Lower leg skin (tissue), 4 donors: Measurements from ENCODE around the gene NCAM2. TPM values are rescaled to one million over a fixed set of nuclear protein-coding genes. Genes with fewer than 3 reads are reported as not detected.
A peak's percentile ranks its signal among the peaks of the same experiment; 100 is the strongest.

Experiments
- DNase-seq, 2 donors: peaks; one replicate each; pipeline ENCODE4 v3.0.0-alpha.2; 2019; ENCODE audit warnings: low spot score in 2 of 2
- H3K4me3 ChIP-seq: fragments of 200-600 bp; sonication (generic); 2 replicates; pipeline ENCODE4 v1.5.1; 2017; ENCODE audit warnings: mild to moderate bottlenecking, low read depth; ENCODE audit not compliant: poor library complexity, severe bottlenecking
- POLR2A ChIP-seq, 2 donors: fragments of 450-650 bp; IDR thresholded peaks; one replicate each; pipeline ENCODE4 v1.6.1; 2016 to 2017; ENCODE audit warnings: antibody characterized with exemption in 2 of 2, mild to moderate bottlenecking in 1 of 2, moderate library complexity in 1 of 2
- WGBS, 2 donors: methylation state at CpG; one replicate each; pipeline ENCODE4 v1.1.5; 2018; 5-methylcytosine and 5-hydroxymethylcytosine counted together
- intact Hi-C: fragments of 100-400 bp; cut with DNase I; formaldehyde crosslinking; loops from one replicate; pipeline ENCODE4 v1.15.0; 2023; ENCODE audit warnings: low total_unique reads
- total RNA-seq, 4 donors: library from RNA; depleted of rRNA; stranded (reverse); fragments of >200 nt; gene quantifications; one replicate each; pipeline ENCODE4 v1.1.0, GENCODE V29; 2016
- TF ChIP-seq, protein P1 (sequence below), 3 donors: fragments of 450-650 bp; IDR thresholded peaks; one replicate each; pipeline ENCODE4 v1.5.1; 2016; ENCODE audit warnings: antibody characterized with exemption in 3 of 3, mild to moderate bottlenecking in 3 of 3, moderate library complexity in 2 of 3

NCAM2 gene
- total RNA-seq, 4 donors from 2014 or later, result 0.61 to 3.2 (median 0.91) TPM

- 74 to 75% methylated on average over 7 of the region's 7 CpGs for WGBS, 2 donors
- no peak overlapping the region for H3K4me3 ChIP-seq
- intact Hi-C loops, result no loop called here
- no peak for TF ChIP-seq POLR2A (IDR thresholded peaks at IDR 0.05)
- TF ChIP-seq, protein P1, sequence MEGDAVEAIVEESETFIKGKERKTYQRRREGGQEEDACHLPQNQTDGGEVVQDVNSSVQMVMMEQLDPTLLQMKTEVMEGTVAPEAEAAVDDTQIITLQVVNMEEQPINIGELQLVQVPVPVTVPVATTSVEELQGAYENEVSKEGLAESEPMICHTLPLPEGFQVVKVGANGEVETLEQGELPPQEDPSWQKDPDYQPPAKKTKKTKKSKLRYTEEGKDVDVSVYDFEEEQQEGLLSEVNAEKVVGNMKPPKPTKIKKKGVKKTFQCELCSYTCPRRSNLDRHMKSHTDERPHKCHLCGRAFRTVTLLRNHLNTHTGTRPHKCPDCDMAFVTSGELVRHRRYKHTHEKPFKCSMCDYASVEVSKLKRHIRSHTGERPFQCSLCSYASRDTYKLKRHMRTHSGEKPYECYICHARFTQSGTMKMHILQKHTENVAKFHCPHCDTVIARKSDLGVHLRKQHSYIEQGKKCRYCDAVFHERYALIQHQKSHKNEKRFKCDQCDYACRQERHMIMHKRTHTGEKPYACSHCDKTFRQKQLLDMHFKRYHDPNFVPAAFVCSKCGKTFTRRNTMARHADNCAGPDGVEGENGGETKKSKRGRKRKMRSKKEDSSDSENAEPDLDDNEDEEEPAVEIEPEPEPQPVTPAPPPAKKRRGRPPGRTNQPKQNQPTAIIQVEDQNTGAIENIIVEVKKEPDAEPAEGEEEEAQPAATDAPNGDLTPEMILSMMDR (IDR thresholded peaks at IDR 0.05), result no peak
- DNase-seq, result peak in 1 of 2 donors; percentile 49
These were observed 181.6 kb downstream of the NCAM2 start for GRCh38 chr21:21179619-21180298.

GRCh38 chr21:21182401-21183010, 184.3 kb downstream of the NCAM2 start:
- TF ChIP-seq, protein P1 (IDR thresholded peaks at IDR 0.05), result no peak
- no peak for TF ChIP-seq POLR2A (IDR thresholded peaks at IDR 0.05)
- DNase-seq, result no peak
- no peak overlapping the region for H3K4me3 ChIP-seq
- 38 to 52% methylated on average over 3 of the region's 3 CpGs for WGBS, 2 donors
- intact Hi-C loops, result no loop called here

GRCh38 chr21:21183092-21183491, 184.9 kb downstream of the NCAM2 start:
- DNase-seq, result no peak
- intact Hi-C loops, result no loop called here
- 82 to 87% methylated on average over 3 of the region's 3 CpGs for WGBS, 2 donors
- no peak overlapping the region for H3K4me3 ChIP-seq
- TF ChIP-seq, protein P1 (IDR thresholded peaks at IDR 0.05), result no peak
- no peak for TF ChIP-seq POLR2A (IDR thresholded peaks at IDR 0.05)

GRCh38 chr21:21184771-21185528, 186.7 kb downstream of the NCAM2 start:
- TF ChIP-seq POLR2A (IDR thresholded peaks at IDR 0.05), result no peak
- TF ChIP-seq, protein P1 (IDR thresholded peaks at IDR 0.05), result no peak
- WGBS, 2 donors, result 81 to 90% methylated on average over 4 of the region's 4 CpGs
- no peak overlapping the region for H3K4me3 ChIP-seq
- no peak for DNase-seq
- intact Hi-C loops, result no loop called here

DNA sequence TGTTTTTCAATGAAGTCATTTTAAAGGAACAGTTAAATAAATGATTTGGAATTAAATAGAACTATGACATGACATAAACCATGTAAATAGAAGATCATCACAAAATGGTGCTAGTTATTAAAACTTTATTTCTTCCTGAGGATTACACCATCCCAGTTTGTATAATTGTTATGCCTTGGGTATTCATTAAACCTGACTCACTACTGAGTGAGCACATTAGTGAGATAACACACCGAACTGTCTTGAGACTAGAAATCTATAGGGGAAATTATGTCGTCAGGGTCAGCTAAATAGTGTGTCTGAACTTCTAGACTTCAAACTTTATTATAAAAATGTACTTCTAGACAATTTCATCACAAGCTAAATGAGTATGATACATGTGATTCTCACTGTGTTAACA, 189.4 kb downstream of the NCAM2 start:
- DNase-seq, result no peak
- intact Hi-C loops, result no loop called here
- no peak overlapping the region for H3K4me3 ChIP-seq
- WGBS, 2 donors, result 86 to 88% methylated on average over 2 of the region's 2 CpGs
- no peak for TF ChIP-seq POLR2A (IDR thresholded peaks at IDR 0.05)
- TF ChIP-seq, protein P1 (IDR thresholded peaks at IDR 0.05), result no peak
